SK-N-MC (cell line): ENCODE measurements around the gene ITGA1.

Source experiments
- EZH2 ChIP-seq: fragments of 200-600 bp; sonication (generic); IDR thresholded peaks from one replicate; pipeline ENCODE4 v1.6.1; 2017; ENCODE audit warnings: antibody characterized with exemption
- POLR2AphosphoS5 ChIP-seq: IDR thresholded peaks from 2 replicates; pipeline ENCODE4 v1.6.1; 2012; ENCODE audit warnings: mild to moderate bottlenecking, low read depth, low read length, borderline replicate concordance

GRCh38 chr5:52811067-52811749, 23.5 kb downstream of the ITGA1 start:
- TF ChIP-seq POLR2AphosphoS5, result no peak
- no peak for TF ChIP-seq EZH2
